GM18909 (cell line): ENCODE measurements around the gene RASGEF1C.

ENCODE experiments used
- ATAC-seq: cut with Tn5 transposase; IDR thresholded peaks from one replicate; pipeline ENCODE4 v1.9.1; 2021; ENCODE audit warnings: mild to moderate bottlenecking; ENCODE audit not compliant: unreplicated experiment, poor library complexity

The RASGEF1C gene

GRCh38 chr5:180209137-180209581, at the start of gene RASGEF1C:
TSS of gene RASGEF1C (minus strand) at chr5:180209211. CDS start at chr5:180138052, 71,159 bp downstream.
- ATAC-seq: peak; percentile 80

- no peak for ATAC-seq
Observed at GRCh38 chr5:180253036-180253824, 44.2 kb upstream of the RASGEF1C start.

- no peak for ATAC-seq
Observed at GRCh38 chr5:180251887-180252286, 42.9 kb upstream of the RASGEF1C start.

GRCh38 chr5:180251141-180251540, 42.1 kb upstream of the RASGEF1C start:
- ATAC-seq: no peak

- ATAC-seq: no peak
Observed at GRCh38 chr5:180250329-180250728, 41.3 kb upstream of the RASGEF1C start.

- ATAC-seq: no peak
Observed at GRCh38 chr5:180241600-180241999, 32.6 kb upstream of the RASGEF1C start.

- ATAC-seq: no peak
Observed at GRCh38 chr5:180238631-180239030, 29.6 kb upstream of the RASGEF1C start.

- no peak for ATAC-seq
Observed at GRCh38 chr5:180235846-180236245, 26.8 kb upstream of the RASGEF1C start.

GRCh38 chr5:180235077-180235476, 26.1 kb upstream of the RASGEF1C start:
- ATAC-seq: no peak

- ATAC-seq: no peak
Observed at GRCh38 chr5:180234271-180234670, 25.3 kb upstream of the RASGEF1C start.

- no peak for ATAC-seq
Observed at GRCh38 chr5:180233729-180234128, 24.7 kb upstream of the RASGEF1C start.

- no peak for ATAC-seq
Observed at GRCh38 chr5:180230017-180230416, 21.0 kb upstream of the RASGEF1C start.

- ATAC-seq: no peak
Observed at GRCh38 chr5:180222056-180222455, 13.0 kb upstream of the RASGEF1C start.

- no peak for ATAC-seq
Observed at GRCh38 chr5:180217797-180218196, 8.8 kb upstream of the RASGEF1C start.

GRCh38 chr5:180216646-180217171, 7.7 kb upstream of the RASGEF1C start:
- no peak for ATAC-seq

GRCh38 chr5:180215783-180216630, 7.0 kb upstream of the RASGEF1C start:
- no peak for ATAC-seq

- ATAC-seq: no peak
Observed at GRCh38 chr5:180214870-180215770, 6.1 kb upstream of the RASGEF1C start.

- no peak for ATAC-seq
Observed at GRCh38 chr5:180213657-180214207, 4.7 kb upstream of the RASGEF1C start.

GRCh38 chr5:180213256-180213600, 4.2 kb upstream of the RASGEF1C start:
- no peak for ATAC-seq
